ENCODE data around the gene CDK3.

CDK3 gene

DNA sequence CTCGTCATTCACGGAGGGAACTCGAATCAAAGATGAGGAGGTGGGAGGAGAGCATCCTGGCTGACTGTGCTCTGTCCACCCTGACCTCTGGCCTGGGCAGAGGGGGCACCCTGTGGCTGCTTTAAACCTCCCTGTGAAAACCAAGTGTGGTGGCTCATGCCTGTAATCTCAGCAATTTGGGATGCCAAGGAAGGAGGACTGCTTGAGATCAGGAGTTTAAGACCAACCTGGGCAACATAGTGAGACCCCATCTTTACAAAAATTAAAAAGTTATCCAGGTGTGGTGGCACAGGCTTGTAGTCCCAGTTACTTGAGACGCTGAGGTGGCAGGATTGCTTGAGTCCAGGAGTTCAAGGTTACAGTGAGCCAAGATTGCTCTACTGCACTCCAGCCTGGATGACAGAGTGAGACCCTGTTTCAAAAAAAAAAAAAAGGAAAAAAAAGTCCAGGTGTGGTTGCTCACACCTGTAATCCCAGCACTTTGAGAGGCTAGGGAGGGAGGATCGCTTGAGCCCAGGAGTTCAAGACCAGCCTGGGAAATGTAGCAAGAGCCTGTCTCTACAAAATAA, 5.8 kb upstream of the CDK3 start:
- DNase-seq: no peak

DNA sequence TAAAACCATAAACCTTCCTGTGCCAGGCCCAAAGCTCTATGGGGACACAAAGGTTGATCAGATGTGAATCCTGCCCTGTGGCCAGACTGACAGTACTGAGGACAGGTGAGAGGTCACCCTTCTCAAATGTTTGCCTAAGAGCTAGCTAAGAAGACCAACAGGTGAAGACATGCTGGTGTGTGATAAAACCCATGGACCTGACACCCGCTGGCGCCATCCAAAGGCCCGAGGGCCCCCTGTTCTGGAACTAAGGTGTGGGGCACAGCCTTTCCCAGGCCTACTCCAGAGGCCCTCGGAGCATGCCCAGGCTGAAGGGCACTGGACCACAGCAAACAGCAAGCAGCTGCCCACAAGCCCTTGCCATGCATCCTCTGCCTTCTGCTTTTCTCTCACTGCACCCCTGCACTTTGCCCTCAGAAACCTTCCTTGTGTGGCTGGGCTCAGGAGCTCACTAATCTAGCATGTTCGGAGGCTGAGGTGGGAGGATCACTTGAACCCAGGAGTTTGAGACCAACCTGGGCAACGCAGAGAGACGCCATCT, 5.2 kb upstream of the CDK3 start:
- DNase-seq: no peak

DNA sequence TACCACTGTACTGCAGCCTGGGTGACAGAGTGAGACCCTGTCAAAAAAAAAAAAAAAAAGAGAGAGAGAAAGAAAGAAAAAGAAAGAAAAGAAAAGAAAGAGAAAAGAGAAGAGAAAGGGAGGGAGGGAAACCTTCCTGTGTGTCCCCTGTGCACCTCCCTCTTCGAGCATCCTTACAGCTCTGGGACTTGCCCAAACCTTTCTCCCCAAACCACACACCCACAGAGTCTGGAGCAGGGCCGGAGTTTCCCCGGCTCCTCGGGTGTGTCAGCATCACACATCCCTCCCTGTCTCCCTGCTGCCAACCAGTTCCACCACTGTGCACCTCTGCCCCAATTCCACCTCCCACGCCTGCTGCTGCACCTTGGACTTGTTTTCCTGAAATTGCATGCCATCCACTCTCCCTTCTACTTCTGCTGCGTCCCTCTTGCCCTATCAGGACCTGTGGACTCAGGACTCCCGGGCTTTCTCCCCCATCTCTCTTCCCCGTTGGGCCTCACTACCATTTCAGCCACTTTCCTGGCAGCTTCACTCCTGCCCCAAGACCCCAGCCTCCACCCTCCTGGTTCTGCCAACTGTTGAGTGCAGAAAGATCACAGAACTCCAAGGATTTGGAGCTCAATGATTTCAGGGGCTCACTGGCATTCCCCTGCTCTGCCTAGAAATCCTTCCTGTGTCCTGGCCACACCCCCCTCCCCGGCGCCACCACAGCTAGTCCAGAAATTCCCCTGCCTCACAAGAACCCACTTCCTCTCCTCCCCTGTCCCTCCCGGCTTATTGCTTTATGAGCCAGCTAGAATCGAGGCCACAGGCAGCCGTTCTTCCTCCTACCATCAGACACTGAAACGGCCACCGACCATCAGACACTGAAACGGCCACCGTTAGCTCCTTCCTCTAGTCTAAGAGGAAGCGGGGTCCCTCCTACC, 3.7 kb upstream of the CDK3 start:
- peak; percentile 45 to 58 for DNase-seq

DNA sequence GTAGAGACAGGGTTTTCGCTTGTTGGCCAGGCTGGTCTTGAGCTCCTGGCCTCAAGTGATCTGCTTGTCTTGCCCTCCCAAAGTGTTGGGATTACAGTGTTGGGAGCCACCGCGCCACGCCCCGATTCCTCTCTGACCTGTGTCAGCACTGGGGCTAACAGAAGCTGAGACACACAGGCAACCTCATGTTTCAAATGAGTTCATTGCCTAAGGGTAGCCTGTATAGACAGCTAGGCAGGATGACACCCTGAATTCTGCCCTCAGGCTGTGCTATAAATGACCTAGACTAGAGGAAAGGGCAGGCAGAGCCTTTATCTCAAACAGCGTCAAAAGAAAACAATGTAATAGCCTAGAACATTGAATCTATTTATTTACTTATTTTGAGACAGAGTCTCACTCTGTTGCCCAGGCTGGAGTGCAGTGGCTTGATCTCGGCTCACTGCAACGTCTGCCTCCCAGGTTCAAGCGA, 2.3 kb upstream of the CDK3 start:
- DNase-seq: no peak

DNA sequence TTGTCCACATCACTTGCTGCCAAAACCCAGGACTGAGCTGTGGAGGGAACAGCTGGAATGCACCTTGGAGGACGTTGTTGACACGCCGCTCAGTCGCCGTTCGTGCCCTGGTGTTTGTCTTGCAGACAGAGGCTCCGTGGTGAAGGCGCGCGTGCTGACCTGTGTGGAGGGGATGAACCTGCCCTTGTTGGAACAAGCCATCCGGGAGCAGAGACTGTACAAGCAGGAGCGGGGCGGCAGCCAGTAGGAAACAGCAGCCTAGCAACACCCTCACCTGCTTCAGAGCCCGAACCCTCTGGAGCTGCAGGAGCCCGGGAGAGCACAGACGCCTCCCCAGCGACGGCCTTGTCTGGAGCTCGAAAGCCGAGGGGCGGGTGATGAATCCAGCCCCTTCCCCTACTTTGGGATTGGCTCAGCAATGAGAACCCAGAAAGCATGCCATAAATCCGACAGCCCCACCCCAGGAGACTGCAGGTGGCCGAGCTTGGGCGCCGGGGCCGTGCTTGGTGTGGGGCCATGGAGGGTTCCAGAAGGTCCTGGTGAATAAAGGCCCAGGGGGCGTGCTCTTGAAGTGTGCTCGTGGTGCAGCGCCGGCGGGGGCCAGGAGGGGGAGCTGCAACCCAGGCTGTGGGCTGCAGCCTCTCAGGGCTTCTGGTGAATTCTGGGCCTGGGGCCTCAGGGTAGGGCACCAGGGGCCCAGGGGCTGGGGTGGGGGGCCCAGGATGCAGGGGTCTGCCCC, 470 bp upstream of the CDK3 start:
- peak; percentile 84 for DNase-seq

DNA sequence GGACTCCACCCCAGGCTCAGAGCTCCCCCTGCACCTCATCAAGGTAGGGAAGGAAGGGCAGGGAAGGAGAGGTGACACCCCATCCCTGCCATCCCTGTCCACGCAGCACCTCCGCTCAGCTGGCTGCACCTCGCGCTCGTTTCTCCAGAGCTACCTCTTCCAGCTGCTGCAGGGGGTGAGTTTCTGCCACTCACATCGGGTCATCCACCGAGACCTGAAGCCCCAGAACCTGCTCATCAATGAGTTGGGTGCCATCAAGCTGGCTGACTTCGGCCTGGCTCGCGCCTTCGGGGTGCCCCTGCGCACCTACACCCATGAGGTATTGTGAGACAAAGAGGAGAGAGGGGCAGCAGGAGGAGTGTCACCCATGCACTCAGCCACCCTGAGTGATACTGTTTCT, 1.4 kb downstream of the CDK3 start:
- no peak for DNase-seq

DNA sequence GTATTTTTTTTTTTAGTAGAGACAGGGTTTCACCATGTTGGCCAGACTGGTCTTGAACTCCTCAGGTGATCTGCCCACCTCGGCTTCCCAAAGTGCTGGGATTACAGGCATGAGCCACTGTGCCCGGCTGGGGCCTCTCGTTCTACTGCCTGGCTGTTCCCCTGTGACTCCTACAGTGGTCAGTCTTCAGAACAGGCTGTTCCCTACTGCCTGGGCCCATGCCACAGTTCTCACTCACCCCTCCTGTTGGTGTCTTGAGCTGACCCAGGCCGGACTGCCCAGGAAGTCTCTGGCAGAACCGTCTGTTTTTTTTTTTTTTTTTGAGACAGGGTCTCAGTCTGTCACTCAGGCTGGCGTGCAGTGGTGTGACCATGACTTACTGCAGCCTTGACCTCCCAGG, 3.3 kb downstream of the CDK3 start:
- DNase-seq: no peak

DNA sequence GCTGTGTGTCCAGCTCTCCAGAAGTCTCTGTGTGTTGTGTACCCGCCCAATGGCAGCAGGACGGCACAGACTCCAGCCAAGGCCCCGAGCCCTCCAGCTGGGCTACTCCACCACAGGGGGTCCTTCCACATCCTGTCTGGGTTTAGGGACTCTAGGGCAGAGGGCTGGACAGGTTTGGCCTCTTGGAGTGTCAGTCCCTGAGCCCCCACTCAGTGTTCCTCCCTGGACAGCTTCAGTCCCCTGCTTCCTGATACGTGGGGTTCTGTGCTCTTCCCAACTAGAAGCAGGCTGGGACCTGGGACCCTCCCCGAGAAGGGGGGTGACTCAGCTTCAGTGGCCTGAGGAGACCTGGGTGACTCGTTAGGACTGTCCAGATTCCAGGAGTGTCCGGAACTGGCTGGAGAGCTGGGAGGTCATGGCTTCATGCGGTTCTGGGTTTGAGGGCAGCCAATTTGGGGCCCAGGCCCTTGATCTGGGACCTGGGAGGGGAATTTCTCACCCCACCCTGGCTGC, 4.2 kb downstream of the CDK3 start:
- no peak for DNase-seq

DNA sequence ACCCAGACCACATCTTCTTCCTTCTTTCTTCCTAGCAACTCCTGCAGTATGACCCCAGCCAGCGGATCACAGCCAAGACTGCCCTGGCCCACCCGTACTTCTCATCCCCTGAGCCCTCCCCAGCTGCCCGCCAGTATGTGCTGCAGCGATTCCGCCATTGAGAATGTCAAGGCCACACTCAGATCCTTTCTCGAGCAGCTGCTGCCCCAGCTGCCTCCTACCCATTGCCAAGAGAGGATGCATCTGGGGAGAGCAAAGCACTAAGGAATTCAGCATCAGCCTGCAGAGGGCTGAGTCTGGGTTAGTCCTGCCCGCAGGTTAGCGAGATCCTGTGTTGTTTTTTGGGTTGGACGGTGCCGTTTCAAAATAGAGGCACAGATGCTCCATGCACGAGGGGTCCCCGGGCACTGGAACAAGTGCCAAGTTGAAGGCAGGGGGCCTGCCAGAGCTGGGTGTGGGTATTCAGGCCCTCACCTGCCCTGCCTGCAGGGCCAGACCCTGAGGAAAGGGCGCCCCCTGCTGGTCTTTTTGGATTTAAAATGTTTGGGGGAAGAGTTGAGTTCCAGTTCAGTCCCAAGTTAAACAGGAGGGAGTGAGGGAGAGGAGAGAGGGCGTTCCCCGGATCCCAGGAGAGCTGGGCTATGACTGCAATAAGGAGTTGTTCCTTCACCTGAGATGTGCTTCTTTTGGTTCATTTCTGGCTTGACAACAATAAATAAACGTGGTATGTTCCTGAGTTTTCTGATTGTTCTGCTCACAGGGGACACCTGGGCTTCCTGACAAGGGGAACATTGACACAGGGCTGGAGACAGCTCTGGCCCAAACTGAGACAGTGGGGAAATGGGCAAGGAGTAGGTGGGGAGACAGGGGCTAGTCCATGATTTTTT, 4.9 kb downstream of the CDK3 start:
- peak; percentile 88 to 90 for DNase-seq

DNA sequence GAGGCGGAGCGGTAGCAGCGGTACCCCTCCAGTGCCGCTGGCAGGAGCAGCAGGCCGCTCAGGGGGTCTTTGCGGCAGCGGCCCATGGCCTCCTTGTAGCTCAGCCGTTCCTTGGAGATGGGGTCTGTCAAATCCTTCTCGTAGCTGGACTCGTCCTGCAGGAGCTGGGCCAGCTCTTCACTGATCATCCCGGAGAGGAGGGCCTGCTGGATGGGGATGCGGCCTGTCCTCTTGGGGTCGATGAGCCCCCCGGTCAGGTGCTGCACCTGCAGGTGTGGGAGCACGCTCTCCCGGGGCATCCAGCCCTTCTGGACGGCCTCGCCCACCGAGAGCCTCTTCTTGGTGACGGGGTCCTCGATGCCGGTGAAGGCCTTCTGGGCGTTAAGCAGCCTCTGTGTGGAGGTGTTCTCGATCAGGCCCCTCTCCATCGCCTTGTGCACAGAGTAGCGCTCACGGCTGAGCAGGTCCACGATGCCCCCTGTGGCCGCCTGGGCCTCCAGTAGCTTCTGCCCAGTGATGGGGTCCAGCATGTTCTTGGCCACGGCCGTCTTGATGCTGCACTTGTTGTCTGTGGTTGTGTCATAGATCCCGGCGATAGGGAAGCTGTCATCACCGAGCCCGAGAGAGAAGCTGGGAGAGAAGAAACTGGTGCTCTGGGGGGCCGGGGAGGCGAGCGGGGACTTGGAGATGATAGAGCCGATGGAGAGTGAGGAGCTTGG, 6.6 kb downstream of the CDK3 start:
- DNase-seq: no peak

DNA sequence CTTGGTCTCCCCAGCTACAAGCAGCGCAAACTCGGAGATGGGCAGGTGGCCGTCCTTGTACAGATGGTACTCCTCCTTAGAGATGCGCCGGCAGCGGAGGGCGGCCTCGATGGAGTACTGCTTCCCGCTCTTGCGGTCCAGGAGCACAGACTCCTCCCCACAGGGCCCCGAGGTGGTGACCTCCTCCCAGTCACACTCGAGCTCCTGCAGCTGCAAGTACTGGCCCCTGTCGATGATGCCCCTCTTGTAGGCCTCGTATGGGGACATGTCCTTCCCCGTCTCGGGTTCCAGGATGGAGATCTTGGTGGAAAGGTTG, 7.2 kb downstream of the CDK3 start:
- DNase-seq: no peak

DNA sequence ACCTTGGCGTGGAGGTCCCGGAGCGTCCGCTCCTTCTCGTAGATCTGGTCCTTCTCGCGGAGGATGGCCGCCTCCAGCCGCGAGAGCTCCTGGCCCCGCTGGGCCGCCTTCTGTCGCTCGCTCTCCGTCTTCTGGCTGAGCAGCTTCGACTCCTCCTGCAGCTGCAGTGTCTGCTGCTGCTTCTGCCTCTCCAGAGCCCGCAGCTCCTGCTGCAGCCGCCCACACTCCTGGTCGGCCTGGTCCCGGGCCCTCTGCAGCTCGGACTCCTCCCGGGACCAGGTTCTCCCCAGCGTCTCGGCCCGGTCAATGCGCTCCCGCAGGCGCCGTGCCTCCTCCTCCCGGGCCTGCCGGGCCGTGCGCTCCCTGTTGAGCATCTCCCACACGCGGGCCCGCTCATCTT, 7.6 kb downstream of the CDK3 start:
- DNase-seq: no peak

DNA sequence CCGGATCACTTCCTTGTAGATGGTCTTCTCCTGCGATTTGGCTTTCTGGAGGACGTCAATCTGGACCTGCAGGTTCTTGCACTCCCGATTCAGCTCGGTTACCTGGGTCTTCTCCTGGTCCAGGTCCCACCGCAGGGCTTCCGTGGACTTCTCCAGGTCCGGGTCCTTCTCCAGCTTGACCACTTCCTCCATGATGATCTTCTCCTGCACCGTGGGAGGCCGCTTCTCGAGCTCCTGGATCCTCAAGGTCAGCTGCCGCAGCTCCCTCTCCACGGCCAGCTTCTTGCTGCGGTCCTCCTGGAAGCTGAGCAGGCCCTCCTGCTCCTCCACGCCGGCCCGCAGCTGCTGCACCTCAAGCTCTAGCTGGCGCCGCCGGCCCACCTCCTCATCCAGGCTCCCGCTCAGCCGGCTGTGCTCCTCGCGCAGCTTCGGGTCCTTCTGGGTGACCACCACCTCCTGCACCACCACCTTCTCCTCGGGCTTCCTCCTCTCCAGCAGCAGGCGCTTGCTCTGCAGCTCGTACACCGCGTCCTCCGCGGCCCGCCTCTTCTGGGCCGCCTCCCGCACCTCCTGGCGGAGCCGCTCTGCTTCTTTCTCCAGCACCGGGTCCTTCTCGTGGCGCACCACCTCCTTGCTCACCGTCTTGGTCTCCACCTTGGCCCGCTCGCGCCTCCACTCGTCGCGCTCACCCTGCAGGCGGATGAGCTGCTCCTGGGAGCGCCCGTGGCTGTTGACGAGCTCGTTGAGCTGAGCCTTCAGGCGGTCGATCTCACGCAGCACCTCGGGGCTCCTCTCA, 8.2 kb downstream of the CDK3 start:
- DNase-seq: no peak

DNA sequence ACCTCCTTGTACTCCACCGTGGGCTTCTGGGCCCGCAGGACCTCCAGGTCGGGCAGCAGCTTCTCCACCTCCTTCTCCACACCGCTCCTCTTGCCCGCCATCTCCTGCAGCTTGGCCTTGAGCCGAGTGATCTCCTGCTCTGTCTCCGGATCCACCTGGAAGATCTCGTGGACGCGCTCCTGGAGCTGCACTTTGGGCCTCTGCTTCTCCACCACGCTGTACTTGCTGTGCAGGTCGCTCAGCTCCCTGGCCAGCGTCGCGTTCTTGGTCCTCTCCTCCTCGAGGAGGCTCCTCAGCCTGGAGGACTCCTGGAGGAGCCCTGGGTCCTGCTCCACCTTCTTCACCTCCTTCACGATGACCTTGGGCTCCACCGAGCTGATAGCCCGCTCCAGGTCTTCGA, 8.8 kb downstream of the CDK3 start:
- no peak for DNase-seq

DNA sequence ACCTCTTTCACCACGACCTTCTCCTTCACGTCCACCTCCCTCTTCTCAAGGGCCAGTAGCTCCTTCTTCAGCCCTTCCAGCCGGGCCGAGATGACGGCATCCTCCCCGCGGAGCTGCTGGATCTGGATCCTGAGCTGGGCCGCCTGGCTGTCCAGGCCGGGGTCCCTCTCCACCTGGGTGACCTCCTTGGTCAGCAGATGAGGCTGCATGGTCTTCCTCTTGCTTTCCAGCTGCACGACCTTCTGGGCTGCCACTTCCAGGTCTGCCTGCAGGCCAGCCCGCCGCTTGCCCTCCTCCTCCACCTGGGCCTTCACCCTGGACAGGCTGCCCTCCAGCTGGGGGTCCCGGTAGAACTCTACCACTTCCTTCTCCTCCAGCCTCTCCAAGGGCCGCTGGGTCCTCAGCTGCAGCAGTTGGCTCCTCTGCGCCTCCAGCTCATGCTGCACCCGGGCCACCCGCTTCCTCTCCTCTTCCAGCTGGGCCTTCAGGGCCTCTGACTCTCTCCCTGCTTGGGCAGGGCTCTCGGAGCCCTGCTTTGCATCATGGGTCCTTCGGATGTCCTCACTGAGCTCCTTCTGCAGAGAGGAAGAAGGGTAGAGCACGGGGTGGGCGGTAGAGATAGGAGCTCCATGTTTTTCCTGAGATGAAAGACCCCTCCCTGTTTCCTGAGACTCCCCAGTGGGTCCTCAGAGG, 9.5 kb downstream of the CDK3 start:
- no peak for DNase-seq

DNA sequence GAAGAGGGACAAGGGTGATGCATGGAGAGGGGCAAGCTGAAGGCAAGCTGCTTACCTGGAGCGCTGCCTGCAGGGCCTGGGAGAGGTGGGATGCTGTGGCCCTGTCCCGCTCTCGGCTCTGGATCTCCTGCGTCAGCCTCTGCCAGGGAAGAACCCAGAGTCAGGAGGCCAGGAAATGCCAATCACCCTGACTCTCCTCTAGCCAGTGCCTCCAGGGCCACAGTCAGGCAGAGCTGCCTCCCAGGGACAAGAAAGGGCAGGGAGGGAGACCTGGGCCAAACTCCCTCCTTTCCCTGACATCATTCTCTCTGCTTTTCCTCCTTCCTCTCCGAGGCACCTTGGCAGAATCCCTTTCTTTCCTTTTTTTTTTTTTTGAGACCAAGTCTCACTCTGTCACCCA, 11.3 kb downstream of the CDK3 start:
- DNase-seq: no peak

DNA sequence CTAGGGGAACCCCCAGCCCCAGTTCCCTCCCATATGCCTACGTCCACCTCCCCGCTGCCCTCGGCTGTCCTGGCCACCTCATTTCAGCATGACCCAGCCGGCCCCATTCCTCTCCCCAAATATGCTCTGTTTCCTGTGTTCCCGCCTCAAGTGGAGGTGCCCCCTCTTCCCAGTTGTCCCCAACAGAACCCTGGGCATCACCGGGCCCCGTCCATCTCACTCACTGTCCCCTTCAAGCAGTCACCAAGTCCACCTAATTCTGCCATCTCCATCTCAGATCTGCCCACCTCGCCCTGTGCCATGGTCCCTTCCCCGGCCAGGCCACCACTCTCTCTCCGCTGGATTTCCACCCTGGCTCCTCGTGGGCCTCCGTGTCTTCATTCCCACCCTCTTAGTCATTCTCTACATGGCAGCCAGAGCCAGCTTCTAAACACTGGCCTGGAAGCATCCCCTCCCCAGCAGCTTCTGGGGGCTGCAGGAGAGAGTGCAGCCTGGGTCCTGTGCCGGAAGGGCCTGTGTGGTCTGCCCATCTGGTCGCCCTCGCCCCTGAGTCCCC, 12.8 kb downstream of the CDK3 start:
- no peak for DNase-seq

DNA sequence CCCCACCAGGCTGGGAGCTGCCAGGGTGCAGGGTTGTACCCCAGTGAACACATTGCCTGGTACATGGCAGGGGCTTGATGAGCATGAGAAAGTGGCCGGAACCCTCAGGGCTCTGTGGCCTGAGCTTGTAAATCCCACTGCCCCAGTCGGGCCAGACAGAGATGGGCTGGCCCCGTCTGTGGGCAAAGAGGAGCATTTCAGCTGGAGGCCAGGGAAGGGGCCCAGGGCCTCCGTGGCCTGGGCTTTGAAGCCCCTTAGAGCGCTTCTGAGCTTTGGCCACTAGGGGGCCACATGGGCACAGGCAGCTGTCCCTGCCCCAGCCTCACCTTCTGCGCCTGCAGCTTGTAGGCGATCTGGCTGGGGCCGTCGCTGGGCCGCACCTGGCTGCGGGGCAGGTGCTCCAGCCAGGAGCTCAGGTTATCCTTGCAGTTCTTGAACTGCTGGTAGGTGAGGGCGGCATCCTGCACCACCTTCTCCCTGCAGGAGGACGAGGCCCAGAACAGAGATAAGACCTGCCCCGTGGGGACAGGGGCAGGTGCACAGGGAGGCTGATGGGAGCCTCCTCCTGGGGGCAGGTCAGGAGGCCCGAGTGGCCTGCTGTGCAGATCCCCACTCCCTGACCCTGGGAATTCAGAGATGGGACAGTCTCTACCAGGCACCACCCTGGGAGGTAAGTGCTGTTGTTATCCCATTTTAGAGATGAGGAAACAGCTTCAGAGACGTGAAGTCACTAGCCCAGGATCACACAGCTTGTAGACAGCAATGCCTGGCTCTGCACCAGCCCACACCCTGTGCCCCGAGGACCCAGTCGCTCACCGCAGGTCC, 13.7 kb downstream of the CDK3 start:
- DNase-seq: peak; percentile 83 to 86

DNA sequence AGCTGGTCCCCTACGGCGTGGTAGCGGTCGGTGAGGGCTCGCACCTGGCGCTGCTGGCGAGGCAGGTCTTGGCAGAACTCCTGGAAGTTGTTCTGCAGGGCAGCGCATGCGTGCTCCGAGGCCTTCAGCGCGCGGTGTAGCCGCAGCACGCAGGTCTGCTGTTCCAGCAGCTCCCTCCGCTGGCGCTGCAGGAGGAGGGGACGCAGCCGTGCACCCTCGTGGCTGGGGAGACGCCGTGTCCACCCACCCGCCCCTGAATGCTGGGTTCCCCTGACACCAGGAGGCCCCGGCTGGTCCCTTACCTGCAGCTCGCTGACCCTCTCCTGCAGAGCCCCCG, 14.2 kb downstream of the CDK3 start:
- no peak for DNase-seq

Measured in activated T-cell treated with anti-CD3 and anti-CD28 coated beads, Interleukin-2, amount 50 U/mL, for 48 hours (primary cell).